BJ (cell line): ENCODE measurements around the gene NME5. TPM values are rescaled to one million over a fixed set of nuclear protein-coding genes. Genes with fewer than 3 reads are reported as not detected.

ENCODE experiments used
- CTCF ChIA-PET: fragments of 350-600 bp; formaldehyde crosslinking; extraction: SDS; loops from one replicate; lab custom pipeline; 2021; ENCODE audit warnings: antibody characterized with exemption, inconsistent platforms; lab: Yijun Ruan, JAX
- POLR2A ChIA-PET: fragments of 300-600 bp; sonication (Branson Sonifier 250); formaldehyde crosslinking; extraction: SDS; loops from one replicate; lab custom pipeline; 2021; ENCODE audit warnings: antibody characterized with exemption; lab: Charles Lee
- DNase-seq: peaks from one replicate; pipeline ENCODE4 v3.0.0-alpha.2; 2011; ENCODE audit warnings: low read depth
- H3K27me3 ChIP-seq: 2 replicates; pipeline ENCODE4 v1.6.0; 2011; ENCODE audit warnings: low read length; ENCODE audit not compliant: control insufficient read depth, insufficient read depth
- H3K36me3 ChIP-seq: 2 replicates; pipeline ENCODE4 v1.5.1; 2011; ENCODE audit warnings: low read length; ENCODE audit not compliant: control insufficient read depth, insufficient read depth
- H3K4me3 ChIP-seq: 2 replicates; pipeline ENCODE4 v1.5.1; 2011; ENCODE audit warnings: low read depth, mild to moderate bottlenecking, control low read depth, low read length
- polyA plus RNA-seq: library from polyadenylated mRNA; depleted of rRNA; stranded (reverse); fragments of >200 nt; gene quantifications from 2 replicates; pipeline ENCODE4 v1.2.3, GENCODE V29; 2011
- TF ChIP-seq, protein P1 (sequence below): IDR thresholded peaks from 2 replicates; pipeline ENCODE4 v1.5.1; 2011; ENCODE audit warnings: low read depth, mild to moderate bottlenecking, control low read depth, inconsistent platforms, low read length, moderate library complexity; ENCODE audit not compliant: insufficient read depth

NME5 gene
- polyA plus RNA-seq, 1 experiment = 0.31 TPM

DNA sequence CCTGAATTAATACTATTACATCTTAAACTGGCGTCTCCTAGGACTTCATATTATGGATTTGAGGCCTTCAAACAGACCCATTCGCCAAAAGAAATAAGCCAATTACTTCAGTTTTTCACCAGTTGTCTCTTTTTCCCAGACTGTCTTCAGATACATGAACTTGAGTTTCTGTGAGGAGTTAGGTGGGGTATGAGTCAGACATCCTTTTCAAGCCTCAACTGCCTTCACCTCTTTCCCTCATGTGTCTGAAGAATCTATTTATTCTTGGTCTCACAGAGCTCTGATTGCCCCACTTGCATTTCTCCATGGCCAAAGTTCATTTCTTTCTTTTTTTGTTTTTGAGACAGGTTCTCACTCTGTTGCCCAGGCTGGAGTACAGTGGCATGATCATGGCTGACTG, 42.9 kb downstream of the NME5 start:
- Histone ChIP-seq H3K36me3 (no peaks in the 10 kb centered on the region), H3K4me3 (no peak overlapping the region), H3K27me3 (peaks cover 10% of the 10 kb centered on the region)
- POLR2A ChIA-PET = no interaction called here
- DNase-seq = no peak
- CTCF ChIA-PET = interaction anchor here (0.6 to 1.2 kb wide), 2 partner anchors 14 to 19 kb away, joined by 4 to 5 read pairs; no protein-coding TSS in a partner anchor
- TF ChIP-seq, protein P1, sequence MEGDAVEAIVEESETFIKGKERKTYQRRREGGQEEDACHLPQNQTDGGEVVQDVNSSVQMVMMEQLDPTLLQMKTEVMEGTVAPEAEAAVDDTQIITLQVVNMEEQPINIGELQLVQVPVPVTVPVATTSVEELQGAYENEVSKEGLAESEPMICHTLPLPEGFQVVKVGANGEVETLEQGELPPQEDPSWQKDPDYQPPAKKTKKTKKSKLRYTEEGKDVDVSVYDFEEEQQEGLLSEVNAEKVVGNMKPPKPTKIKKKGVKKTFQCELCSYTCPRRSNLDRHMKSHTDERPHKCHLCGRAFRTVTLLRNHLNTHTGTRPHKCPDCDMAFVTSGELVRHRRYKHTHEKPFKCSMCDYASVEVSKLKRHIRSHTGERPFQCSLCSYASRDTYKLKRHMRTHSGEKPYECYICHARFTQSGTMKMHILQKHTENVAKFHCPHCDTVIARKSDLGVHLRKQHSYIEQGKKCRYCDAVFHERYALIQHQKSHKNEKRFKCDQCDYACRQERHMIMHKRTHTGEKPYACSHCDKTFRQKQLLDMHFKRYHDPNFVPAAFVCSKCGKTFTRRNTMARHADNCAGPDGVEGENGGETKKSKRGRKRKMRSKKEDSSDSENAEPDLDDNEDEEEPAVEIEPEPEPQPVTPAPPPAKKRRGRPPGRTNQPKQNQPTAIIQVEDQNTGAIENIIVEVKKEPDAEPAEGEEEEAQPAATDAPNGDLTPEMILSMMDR = no peak

DNA sequence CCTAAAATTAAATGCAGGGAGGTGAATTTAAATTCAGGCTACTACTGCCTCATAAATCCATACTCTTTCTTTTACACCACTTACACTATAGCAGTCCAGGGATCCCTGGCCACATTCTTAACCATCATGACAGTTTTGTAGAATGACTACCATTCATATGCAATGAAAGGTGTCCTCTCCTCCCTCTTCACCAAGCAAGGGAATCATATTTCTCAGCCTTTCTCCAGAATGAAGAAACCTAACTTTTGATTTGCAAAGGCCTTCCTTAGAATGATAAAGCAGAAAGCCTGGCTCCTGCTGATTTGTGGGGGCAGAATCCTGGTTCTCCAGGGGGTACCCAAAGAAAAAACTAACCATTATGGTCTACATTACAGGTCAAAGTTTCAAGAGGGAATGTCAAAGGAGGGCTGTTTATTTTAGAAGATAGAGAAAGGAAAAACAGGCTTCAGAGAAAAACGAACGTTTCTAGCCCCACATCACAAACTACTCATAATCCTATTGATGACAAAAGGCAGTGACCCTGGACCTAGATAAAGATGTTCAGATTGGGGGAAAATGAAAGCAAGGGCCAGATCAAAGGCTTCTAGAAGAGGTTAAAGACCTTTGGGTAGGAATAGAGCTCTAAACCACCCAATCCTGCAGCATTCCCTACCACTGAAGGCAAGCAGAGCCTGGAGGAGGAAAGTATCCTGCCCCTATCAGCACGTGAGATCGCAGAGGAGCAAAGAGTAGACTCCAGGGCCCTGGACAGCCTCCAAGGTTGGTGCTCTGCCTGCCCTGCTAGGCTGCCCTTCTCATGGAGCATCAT, 43.9 kb downstream of the NME5 start:
- peaks cover 10% of the 10 kb centered on the region for H3K27me3 ChIP-seq
- no peaks in the 10 kb centered on the region for H3K36me3 ChIP-seq
- ChIA-PET POLR2A (interaction anchor here (0.7 kb wide), 1 partner anchor 831 kb away, joined by 18 read pairs; no protein-coding TSS in a partner anchor), CTCF (no interaction called here)
- TF ChIP-seq, protein P1 = no peak
- DNase-seq = no peak
- H3K4me3 ChIP-seq = no peak overlapping the region

DNA sequence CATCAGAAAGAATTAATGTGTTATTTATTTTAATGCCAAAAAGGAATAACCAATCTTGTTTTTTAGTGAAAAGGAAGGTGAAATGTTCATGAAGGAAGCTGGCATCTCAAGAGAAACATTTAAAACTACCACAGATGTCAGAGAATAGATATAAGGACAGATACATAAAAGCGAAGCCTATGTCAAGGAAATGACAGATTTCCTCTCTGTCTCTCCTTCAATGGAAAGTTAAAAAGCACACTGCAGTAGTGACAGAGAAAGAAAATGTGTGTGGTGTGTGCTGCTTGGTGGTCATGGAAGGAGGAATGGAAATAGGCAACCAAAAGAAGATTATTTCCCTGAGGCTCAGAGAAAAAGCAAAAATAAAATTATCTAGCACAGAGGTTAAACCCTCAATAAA, 46.2 kb downstream of the NME5 start:
- no peak overlapping the region for H3K4me3 ChIP-seq
- no peaks in the 10 kb centered on the region for H3K36me3 ChIP-seq
- ChIA-PET CTCF (interaction anchor here (4.6 kb wide), 1 partner anchor 15 kb away, joined by 25 read pairs; no protein-coding TSS in a partner anchor), POLR2A (no interaction called here)
- no peak for DNase-seq
- H3K27me3 ChIP-seq = peaks cover 11% of the 10 kb centered on the region
- TF ChIP-seq, protein P1 = no peak

DNA sequence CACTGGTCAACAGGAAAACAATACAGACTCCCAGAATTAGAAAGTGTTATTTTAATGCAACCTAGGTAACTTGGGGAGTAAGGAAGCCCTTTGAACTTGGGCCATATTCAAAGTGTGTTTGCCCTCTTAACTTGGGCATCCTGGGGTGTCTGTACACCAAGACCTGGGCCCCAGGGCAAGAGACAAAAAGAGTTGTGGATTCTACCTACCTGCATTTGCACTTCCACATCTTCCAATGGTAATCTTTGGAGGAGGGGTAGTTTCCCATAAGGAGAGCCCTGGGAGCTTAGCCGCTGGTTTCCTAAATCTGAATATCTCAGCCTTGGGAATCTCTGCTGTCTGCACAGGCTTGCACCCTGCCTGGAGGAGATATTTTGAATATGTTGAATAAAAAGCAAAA, 46.9 kb downstream of the NME5 start:
- TF ChIP-seq, protein P1 = no peak
- ChIA-PET POLR2A (no interaction called here), CTCF (interaction anchor here (0.7 to 4.6 kb wide), 3 partner anchors 11 to 188 kb away, joined by 3 to 25 read pairs (median 6); no protein-coding TSS in a partner anchor)
- Histone ChIP-seq H3K27me3 (peaks cover 12% of the 10 kb centered on the region), H3K36me3 (no peaks in the 10 kb centered on the region), H3K4me3 (no peak overlapping the region)
- no peak for DNase-seq

DNA sequence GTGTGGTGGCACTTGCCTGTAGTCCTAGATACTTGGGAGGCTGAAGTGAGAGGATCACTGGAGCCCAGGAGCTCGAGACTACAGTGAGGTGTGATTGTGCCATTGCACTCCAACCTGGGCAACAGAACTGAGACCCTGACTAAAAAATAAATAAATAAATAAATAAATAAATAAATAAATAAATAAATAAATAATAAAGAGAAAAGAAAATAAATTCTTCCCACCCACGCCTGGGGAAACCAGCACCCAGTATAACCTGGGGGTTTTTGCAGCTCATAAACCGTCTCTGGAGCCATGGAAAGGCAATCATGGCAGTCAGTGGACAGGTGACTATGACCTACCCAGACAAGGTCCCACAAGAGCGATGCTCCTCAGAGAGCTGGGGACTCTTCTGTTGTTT, 47.5 kb downstream of the NME5 start:
- ChIA-PET CTCF (interaction anchor here (0.7 to 4.6 kb wide), 6 partner anchors 10 to 188 kb away, joined by 3 to 25 read pairs (median 4); no protein-coding TSS in a partner anchor), POLR2A (no interaction called here)
- H3K36me3 ChIP-seq = no peaks in the 10 kb centered on the region
- no peak for DNase-seq
- peaks cover 9% of the 10 kb centered on the region; the same call in 1 of the 2 replicates for H3K27me3 ChIP-seq
- no peak overlapping the region for H3K4me3 ChIP-seq
- TF ChIP-seq, protein P1 = no peak
